T-helper 2 cell treated with Interferon-gamma antibody and Interleukin-4, amounts not matched to agents 100 ng/mL and 5 ng/mL, for 36 hours (primary cell): ENCODE results near the gene KIF22. TPM values are rescaled to one million over a fixed set of nuclear protein-coding genes. Genes with fewer than 3 reads are reported as not detected.
"Not testable (repeated sequence)": the region's sequence is repeated elsewhere in the genome, so short reads cannot be mapped to it uniquely, and the experiment has no call there.

Source experiments
- intact Hi-C: fragments of 100-400 bp; cut with micrococcal nuclease; formaldehyde crosslinking; loops from one replicate; pipeline ENCODE4 v1.15.1; 2023
- total RNA-seq: library from RNA; stranded (reverse); gene quantifications from 2 replicates; pipeline ENCODE4 v1.2.3, GENCODE V29; 2022

KIF22 gene
- total RNA-seq = 168 and 169 TPM in 2 replicates

- intact Hi-C loops = loop anchor here (1.0 to 2.0 kb wide), 4 partner anchors 15 to 90 kb away; partner anchors contain the start of gene PAGR1
Observed at GRCh38 chr16:29790183-29790948, at the start of gene KIF22. Gene KIF22, plus strand, starts transcription at chr16:29790751. Its CDS starts 9 bp downstream, at chr16:29790760.

DNA sequence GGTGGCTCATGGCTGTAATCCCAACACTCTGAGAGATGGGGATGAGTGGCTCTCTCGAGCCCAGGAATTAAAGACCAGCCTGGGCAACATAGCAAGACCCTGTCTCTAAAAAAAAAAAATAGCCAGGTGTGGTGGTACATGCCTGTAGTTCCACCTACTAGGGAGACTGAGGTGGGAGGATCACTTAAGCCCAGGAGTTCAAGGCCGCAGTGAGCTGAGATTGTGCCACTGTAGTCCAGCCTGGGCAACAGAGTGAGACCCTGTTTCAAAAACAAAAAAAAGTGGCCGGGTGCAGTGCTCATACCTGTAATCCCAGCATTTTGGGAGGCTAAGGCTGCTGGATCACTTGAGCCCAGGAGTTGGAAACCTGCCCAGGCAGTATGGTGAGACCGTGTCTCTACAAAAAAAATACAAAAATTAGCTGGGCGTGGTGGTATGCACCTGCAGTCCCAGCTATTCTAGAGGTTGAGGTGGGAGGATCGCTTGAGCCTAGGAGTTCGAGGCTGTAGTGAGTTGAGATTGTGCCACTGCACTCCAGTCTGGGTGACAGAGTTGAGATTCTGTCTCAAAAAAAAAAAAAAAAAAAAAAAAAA lies 47.8 kb upstream of the KIF22 start:
- intact Hi-C loops = no loop called here

GRCh38 chr16:29743475-29743826 lies 47.1 kb upstream of the KIF22 start:
- intact Hi-C loops = no loop called here

GRCh38 chr16:29743827-29744531 lies 46.6 kb upstream of the KIF22 start:
- intact Hi-C loops = no loop called here

- intact Hi-C loops = no loop called here
Observed at GRCh38 chr16:29744541-29745101, 45.9 kb upstream of the KIF22 start.

- intact Hi-C loops = no loop called here
Observed at GRCh38 chr16:29745121-29745852, 45.3 kb upstream of the KIF22 start.

DNA sequence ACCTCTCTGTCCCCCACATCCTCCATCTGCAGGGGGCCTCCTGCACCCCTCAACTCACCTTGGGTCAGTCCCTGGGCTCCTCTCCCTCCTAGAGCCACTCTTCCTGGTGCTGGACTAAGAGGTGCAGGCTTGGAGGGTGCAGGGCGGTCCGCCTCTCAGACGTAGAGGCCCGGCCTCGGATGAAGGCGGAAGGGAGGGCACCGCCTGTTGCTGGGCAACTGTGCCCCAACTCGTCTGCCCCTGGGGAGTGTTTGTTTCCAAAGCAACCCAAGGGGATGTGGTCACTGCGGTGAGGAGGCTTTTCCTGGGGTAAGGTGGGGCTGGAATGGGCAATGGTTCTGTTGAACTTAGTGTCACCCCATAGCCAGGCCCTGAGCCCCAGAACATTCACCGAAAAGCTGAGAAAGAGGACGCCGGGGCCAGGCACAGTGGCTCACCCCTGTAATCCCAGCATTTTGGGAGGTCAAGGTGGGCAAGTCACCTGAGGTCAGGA lies 44.7 kb upstream of the KIF22 start, which contains the start of gene C16orf54:
TSS of gene C16orf54 (minus strand) at position 138 of the 493 bp plus-strand sequence. CDS start 1,039 bp downstream, outside the sequence.
- intact Hi-C loops = loop anchor here (1.0 to 2.0 kb wide), 3 partner anchors 8 to 60 kb away; partner anchors contain the start of gene MAZ

GRCh38 chr16:29746518-29746917 lies 44.0 kb upstream of the KIF22 start:
- intact Hi-C loops = loop anchor here (1.0 to 2.0 kb wide), 3 partner anchors 8 to 60 kb away; partner anchors contain the start of gene MAZ

- intact Hi-C loops = loop anchor here (2.0 kb wide), 1 partner anchor 47 kb away; no protein-coding TSS in a partner anchor
Observed at GRCh38 chr16:29747947-29748759, 42.4 kb upstream of the KIF22 start.

DNA sequence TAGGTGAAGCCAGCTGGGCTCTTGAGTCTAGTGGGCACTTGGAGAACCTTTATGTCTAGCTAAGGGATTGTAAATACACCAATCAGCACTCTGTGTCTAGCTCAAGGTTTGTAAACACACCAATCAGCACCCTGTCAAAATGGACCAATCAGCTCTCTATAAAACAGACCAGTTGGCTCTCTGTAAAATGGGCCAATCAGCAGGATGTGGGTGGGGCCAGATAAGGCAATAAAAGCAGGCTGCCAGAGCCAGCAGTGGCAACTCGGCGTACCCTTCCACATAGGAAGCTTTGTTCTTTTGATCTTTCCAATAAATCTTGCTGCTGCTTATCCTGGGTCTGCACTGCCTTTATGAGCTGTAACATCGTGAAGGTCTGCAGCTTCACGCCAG lies 41.8 kb upstream of the KIF22 start:
- intact Hi-C loops = not testable (repeated sequence)

- intact Hi-C loops = no loop called here
Observed at GRCh38 chr16:29753516-29753915, 37.0 kb upstream of the KIF22 start.

GRCh38 chr16:29756654-29757053 lies 33.9 kb upstream of the KIF22 start:
- intact Hi-C loops = no loop called here

DNA sequence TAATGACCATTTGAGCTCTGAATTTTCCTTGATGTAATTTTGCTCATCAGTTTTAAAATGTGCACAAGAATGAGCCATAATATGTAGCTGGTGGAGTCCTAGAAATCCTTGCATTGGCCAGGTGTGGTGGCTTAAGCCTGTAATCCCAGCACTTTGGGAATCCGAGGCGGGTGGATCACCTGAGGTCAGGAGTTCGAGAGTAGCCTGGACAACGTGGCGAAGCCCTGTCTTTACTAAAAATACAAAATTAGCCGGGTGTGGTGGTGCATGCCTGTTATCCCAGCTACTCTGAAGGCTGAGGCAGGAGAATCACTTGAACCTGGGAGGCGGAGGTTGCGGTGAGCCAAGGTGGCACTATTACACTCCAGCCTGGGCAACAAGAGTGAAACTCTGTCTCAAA lies 33.5 kb upstream of the KIF22 start:
- intact Hi-C loops = not testable (repeated sequence)

DNA sequence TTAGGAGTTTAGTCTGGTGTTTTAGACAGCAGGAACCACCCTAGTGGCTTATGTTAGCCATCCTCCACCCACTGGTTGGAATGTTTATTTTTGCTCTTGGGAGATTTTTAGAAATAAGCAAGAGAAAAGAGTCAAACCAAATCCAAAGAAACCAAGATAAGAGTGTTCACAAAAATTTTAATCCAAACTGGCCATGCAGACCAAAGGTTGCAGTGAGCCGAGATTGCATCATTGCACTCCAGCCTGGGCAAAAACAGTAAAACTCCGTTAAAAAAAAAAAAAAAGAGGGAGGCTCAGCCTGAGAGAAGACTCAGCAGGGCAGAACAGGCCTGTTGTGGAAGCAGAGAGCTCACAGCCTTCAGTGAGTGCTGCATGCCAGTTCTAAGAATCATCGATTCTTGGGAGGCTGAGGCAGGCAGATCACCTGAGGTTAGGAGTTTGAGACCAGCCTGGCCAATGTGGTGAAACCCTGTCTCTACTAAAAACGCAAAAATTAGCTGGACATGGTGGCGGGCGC lies 32.5 kb upstream of the KIF22 start:
- intact Hi-C loops = no loop called here

GRCh38 chr16:29760567-29761279 lies 29.8 kb upstream of the KIF22 start:
- intact Hi-C loops = no loop called here

- intact Hi-C loops = not testable (repeated sequence)
Observed at GRCh38 chr16:29761280-29761651, 29.3 kb upstream of the KIF22 start.

- intact Hi-C loops = no loop called here
Observed at GRCh38 chr16:29761882-29762281, 28.7 kb upstream of the KIF22 start.

GRCh38 chr16:29763326-29763725 lies 27.2 kb upstream of the KIF22 start:
- intact Hi-C loops = no loop called here
